GM23248 (cell line): ENCODE data around the gene TICAM2.

Source experiments
- EZH2 ChIP-seq: fragments of 200-600 bp; sonication (generic); IDR thresholded peaks from 2 replicates; pipeline ENCODE4 v1.6.1; 2018; ENCODE audit warnings: antibody characterized with exemption, mild to moderate bottlenecking; ENCODE audit not compliant: insufficient read depth, poor library complexity, severe bottlenecking
- EZH2phosphoT487 ChIP-seq: fragments of 200-600 bp; sonication (generic); IDR thresholded peaks from 2 replicates; pipeline ENCODE4 v1.6.1; 2018; ENCODE audit warnings: antibody characterized with exemption, moderate library complexity, mild to moderate bottlenecking, low read depth; ENCODE audit not compliant: insufficient read depth

- TF ChIP-seq EZH2phosphoT487 (no peak), EZH2 (no peak)
Observed at GRCh38 chr5:115545351-115545882, 56.9 kb downstream of the TICAM2 start.
